Naive thymus-derived CD4-positive, alpha-beta T cell (primary cell): ENCODE measurements around the gene RETN. TPM values are rescaled to one million over a fixed set of nuclear protein-coding genes. Genes with fewer than 3 reads are reported as not detected.

ENCODE experiments used
- ATAC-seq: fragments of 150-1000 bp; cut with Tn5 transposase; 2 replicates; pipeline ENCODE4 v1.10.0; 2021; ENCODE audit warnings: mild to moderate bottlenecking, moderate library complexity
- CTCF ChIA-PET: fragments of 350-600 bp; sonication (Branson Sonifier 250); formaldehyde crosslinking; loops from one replicate; lab custom pipeline; 2021; ENCODE audit warnings: antibody characterized with exemption; lab: Charles Lee
- POLR2A ChIA-PET: fragments of 350-600 bp; sonication (Branson Sonifier 250); formaldehyde crosslinking; loops from one replicate; lab custom pipeline; 2021; ENCODE audit warnings: antibody characterized with exemption, inconsistent platforms; lab: Charles Lee
- DNase-seq, 9 donors: peaks; one replicate each; pipeline versions ENCODE4 v3.0.0 to v3.0.0-alpha.2; 2020 to 2022; ENCODE audit warnings: mixed read lengths in 1 of 9
- H3K27ac ChIP-seq: one replicate; pipeline ENCODE4 v1.7.0; 2013; ENCODE audit warnings: mild to moderate bottlenecking, low read depth, low read length, moderate library complexity
- H3K27me3 ChIP-seq, 2 donors: one replicate each; pipeline ENCODE4 v1.7.0; 2013; ENCODE audit warnings: low read length in 2 of 2, mild to moderate bottlenecking in 2 of 2, moderate library complexity in 2 of 2; ENCODE audit not compliant: control insufficient read depth in 2 of 2, insufficient read depth in 2 of 2
- H3K36me3 ChIP-seq, 3 experiments: 1 replicate in 2 of 3; 2 replicates in 1 of 3; pipeline ENCODE4 v1.7.0; 2013; ENCODE audit warnings: low read length in 3 of 3, mild to moderate bottlenecking in 3 of 3, moderate library complexity in 1 of 3; ENCODE audit not compliant: insufficient read depth in 3 of 3, control insufficient read depth in 2 of 3
- H3K4me1 ChIP-seq, 2 donors: one replicate each; pipeline ENCODE4 v1.7.0; 2013; ENCODE audit warnings: low read length in 2 of 2, mild to moderate bottlenecking in 2 of 2, moderate library complexity in 1 of 2; ENCODE audit not compliant: control insufficient read depth in 2 of 2, insufficient read depth in 2 of 2
- H3K4me3 ChIP-seq: 2 replicates; pipeline ENCODE4 v1.7.0; 2013; ENCODE audit warnings: mild to moderate bottlenecking, low read length
- H3K9me3 ChIP-seq, 3 experiments: 1 replicate in 2 of 3; 2 replicates in 1 of 3; pipeline ENCODE4 v1.7.0; 2013; ENCODE audit warnings: low read length in 3 of 3; ENCODE audit not compliant: control insufficient read depth in 2 of 3
- H3K27ac Mint-ChIP-seq, 9 donors: one replicate each; pipeline ENCODE4 v1.8.0; 2020 to 2022; ENCODE audit warnings: mixed read lengths in 9 of 9, mild to moderate bottlenecking in 8 of 9, moderate library complexity in 5 of 9, inconsistent platforms in 2 of 9
- H3K27me3 Mint-ChIP-seq, 5 donors: one replicate each; pipeline ENCODE4 v1.8.0; 2021 to 2022; ENCODE audit warnings: mixed read lengths in 5 of 5, mild to moderate bottlenecking in 1 of 5
- H3K36me3 Mint-ChIP-seq, 5 donors: one replicate each; pipeline ENCODE4 v1.8.0; 2020 to 2022; ENCODE audit warnings: mixed read lengths in 5 of 5, mild to moderate bottlenecking in 3 of 5, inconsistent platforms in 1 of 5
- H3K4me1 Mint-ChIP-seq, 7 donors: one replicate each; pipeline ENCODE4 v1.8.0; 2020 to 2022; ENCODE audit warnings: mixed read lengths in 7 of 7, mild to moderate bottlenecking in 3 of 7, inconsistent platforms in 1 of 7
- H3K4me3 Mint-ChIP-seq, 10 donors: one replicate each; pipeline ENCODE4 v1.8.0; 2020 to 2022; ENCODE audit warnings: mild to moderate bottlenecking in 10 of 10, mixed read lengths in 10 of 10, moderate library complexity in 6 of 10, inconsistent platforms in 2 of 10
- H3K9me3 Mint-ChIP-seq, 11 donors: one replicate each; pipeline ENCODE4 v1.8.0; 2020 to 2022; ENCODE audit warnings: mixed read lengths in 11 of 11, mild to moderate bottlenecking in 4 of 11, inconsistent platforms in 1 of 11, moderate library complexity in 1 of 11
- intact Hi-C, 2 donors: fragments of 100-400 bp; cut with micrococcal nuclease; formaldehyde crosslinking; loops; one replicate each; pipeline ENCODE4 v1.15.1; 2023
- polyA plus RNA-seq, 2 donors: library from polyadenylated mRNA; unstranded; fragments of 300-500 nt; fragmentation: Illumina TruSeq; gene quantifications; one replicate each; pipeline ENCODE4 v1.2.3, GENCODE V29; 2021
- total RNA-seq, 6 experiments: library from RNA in 5 of 6; stranded (reverse) in 5 of 6; gene quantifications; 1 replicate in 5 of 6; 2 replicates in 1 of 6; pipeline ENCODE4 v1.2.3 and lab custom pipeline; 2021 to 2026

Gene RETN
- total and polyA plus RNA-seq, 7 experiments from 2014 or later: 3.4 TPM; not detected in 6

GRCh38 chr19:7636691-7637373, 32.0 kb upstream of the RETN start, which contains the start of gene STXBP2:
Gene STXBP2, plus strand, starts transcription at chr19:7637110. Its CDS starts 40 bp downstream, at chr19:7637150.
- H3K36me3 Mint-ChIP-seq: peaks cover 0 to 13% (median 8%) of the 10 kb centered on the region in 5 donors
- Histone ChIP-seq H3K27me3 (no peaks in the 10 kb centered on the region), H3K4me1 (peaks cover 10 to 20% of the 10 kb centered on the region in 2 donors), H3K9me3 (no peaks in the 10 kb centered on the region), H3K4me3 (peak within 1 kb of the TSS; percentile 81), H3K27ac (peak within 1 kb of the TSS; percentile 89), H3K36me3 (peaks cover 0 to 34% (median 0%) of the 10 kb centered on the region in 3 experiments)
- peak; percentile 98 for ATAC-seq
- intact Hi-C loops: loop anchor here (1.0 kb wide), 3 partner anchors 8 to 192 kb away; partner anchors contain the start of genes PET100 (in 2 of the 2) and XAB2 (in 2 of the 2)
- H3K27ac Mint-ChIP-seq: peak within 1 kb of the TSS; percentile 80 to 92 (median 88)
- POLR2A ChIA-PET: interaction anchor here (1.3 to 2.9 kb wide), 3 partner anchors 7 to 12 kb away, joined by 4 to 15 read pairs (median 8); partner anchors contain the start of genes PET100 and XAB2
- DNase-seq: peak; percentile 87 to 95 (median 93)
- H3K4me3 Mint-ChIP-seq: peak within 1 kb of the TSS; percentile 75 to 89 (median 82)
- peaks cover 15 to 49% (median 31%) of the 10 kb centered on the region in 7 donors for H3K4me1 Mint-ChIP-seq
- no peaks in the 10 kb centered on the region for H3K27me3 Mint-ChIP-seq
- CTCF ChIA-PET: interaction anchor here (1.5 kb wide), 1 partner anchor 44 kb away, joined by 7 read pairs; the partner anchor contains the start of gene TRAPPC5
- H3K9me3 Mint-ChIP-seq: peaks cover 0 to 5% (median 0%) of the 10 kb centered on the region in 11 donors

- H3K9me3 Mint-ChIP-seq: peaks cover 0 to 5% (median 0%) of the 10 kb centered on the region in 11 donors
- CTCF ChIA-PET: interaction anchor here (1.5 kb wide), 1 partner anchor 43 kb away, joined by 7 read pairs; the partner anchor contains the start of gene TRAPPC5
- Histone ChIP-seq H3K27me3 (no peaks in the 10 kb centered on the region), H3K4me3 (peak overlapping the region; percentile 81), H3K27ac (peak overlapping the region; percentile 89), H3K36me3 (peaks cover 0 to 33% (median 0%) of the 10 kb centered on the region in 3 experiments), H3K4me1 (peaks cover 10 to 20% of the 10 kb centered on the region in 2 donors), H3K9me3 (no peaks in the 10 kb centered on the region)
- H3K4me1 Mint-ChIP-seq: peaks cover 15 to 46% (median 31%) of the 10 kb centered on the region in 7 donors
- POLR2A ChIA-PET: interaction anchor here (0.6 to 2.9 kb wide), 7 partner anchors 8 to 446 kb away, joined by 3 to 15 read pairs (median 3); partner anchors contain the start of genes PET100, TRAPPC5 and XAB2
- peaks cover 0 to 13% (median 6%) of the 10 kb centered on the region in 5 donors for H3K36me3 Mint-ChIP-seq
- H3K4me3 Mint-ChIP-seq: peak overlapping the region; percentile 75 to 89 (median 82)
- no peaks in the 10 kb centered on the region for H3K27me3 Mint-ChIP-seq
- intact Hi-C loops: loop anchor here (1.0 kb wide), 2 partner anchors 8 to 69 kb away; partner anchors contain the start of genes PET100 (in 2 of the 2) and XAB2 (in 2 of the 2)
- ATAC-seq (peak; percentile 44), DNase-seq (no peak)
- peak overlapping the region; percentile 76 to 92 (median 82) for H3K27ac Mint-ChIP-seq
Observed at GRCh38 chr19:7637374-7638256, 31.2 kb upstream of the RETN start.

- H3K4me3 ChIP-seq: no peak overlapping the region
- Mint-ChIP-seq H3K4me1 (peaks cover 15 to 46% (median 34%) of the 10 kb centered on the region in 7 donors), H3K27me3 (no peaks in the 10 kb centered on the region), H3K27ac (peak overlapping the region in 6 of 9 donors; percentile 1 to 87 (median 63)), H3K9me3 (peaks cover 0 to 5% (median 0%) of the 10 kb centered on the region in 11 donors), H3K4me3 (peak overlapping the region in 7 of 10 donors; percentile 15 to 89 (median 57)), H3K36me3 (peaks cover 0 to 17% (median 6%) of the 10 kb centered on the region in 5 donors)
- DNase-seq (no peak), ATAC-seq (no peak)
- POLR2A ChIA-PET: interaction anchor here (0.7 to 2.9 kb wide), 4 partner anchors 9 to 126 kb away, joined by 3 to 15 read pairs (median 3); partner anchors contain the start of genes PET100, TRAPPC5 and XAB2
- H3K27me3 ChIP-seq: no peaks in the 10 kb centered on the region
- H3K27ac ChIP-seq: peak overlapping the region; percentile 89
- no peaks in the 10 kb centered on the region for H3K9me3 ChIP-seq
- peaks cover 0 to 34% (median 0%) of the 10 kb centered on the region in 3 experiments for H3K36me3 ChIP-seq
- intact Hi-C loops: no loop called here
- CTCF ChIA-PET: interaction anchor here (0.8 kb wide), 1 partner anchor 42 kb away, joined by 3 read pairs; the partner anchor contains the start of gene TRAPPC5
- peaks cover 10 to 20% of the 10 kb centered on the region in 2 donors for H3K4me1 ChIP-seq
Observed at GRCh38 chr19:7638802-7639465, 29.9 kb upstream of the RETN start.

- H3K27ac Mint-ChIP-seq: peak overlapping the region in 3 of 9 donors; percentile 62 to 83 (median 81)
- no peaks in the 10 kb centered on the region for H3K27me3 Mint-ChIP-seq
- CTCF ChIA-PET: no interaction called here
- peaks cover 10 to 20% of the 10 kb centered on the region in 2 donors for H3K4me1 ChIP-seq
- no peak for ATAC-seq
- peaks cover 0 to 43% (median 3%) of the 10 kb centered on the region in 3 experiments for H3K36me3 ChIP-seq
- H3K36me3 Mint-ChIP-seq: peaks cover 0 to 20% (median 8%) of the 10 kb centered on the region in 5 donors
- intact Hi-C loops: no loop called here
- no peaks in the 10 kb centered on the region for H3K27me3 ChIP-seq
- POLR2A ChIA-PET: interaction anchor here (2.9 kb wide), 1 partner anchor 10 kb away, joined by 15 read pairs; the partner anchor contains the start of genes PET100 and XAB2
- peak overlapping the region in 9 of 10 donors; percentile 1 to 74 (median 40) for H3K4me3 Mint-ChIP-seq
- peaks cover 15 to 41% (median 34%) of the 10 kb centered on the region in 7 donors for H3K4me1 Mint-ChIP-seq
- no peak overlapping the region for H3K4me3 ChIP-seq
- H3K9me3 ChIP-seq: no peaks in the 10 kb centered on the region
- H3K27ac ChIP-seq: no peak overlapping the region
- peaks cover 0 to 5% (median 0%) of the 10 kb centered on the region in 11 donors for H3K9me3 Mint-ChIP-seq
- DNase-seq: no peak
Observed at GRCh38 chr19:7639863-7640348, 28.9 kb upstream of the RETN start.

- CTCF ChIA-PET: no interaction called here
- POLR2A ChIA-PET: interaction anchor here (0.6 to 0.8 kb wide), 3 partner anchors 11 to 313 kb away, joined by 3 read pairs; partner anchors contain the start of gene PET100
- ATAC-seq: no peak
Observed at GRCh38 chr19:7640803-7641202, 28.0 kb upstream of the RETN start.

More at GRCh38 chr19:7640803-7641202, 28.0 kb upstream of the RETN start:
- no peak for DNase-seq
- H3K27ac ChIP-seq: no peak overlapping the region
- H3K4me1 ChIP-seq: peaks cover 10 to 18% of the 10 kb centered on the region in 2 donors
- H3K36me3 ChIP-seq: peaks cover 0 to 52% (median 3%) of the 10 kb centered on the region in 3 experiments
- Mint-ChIP-seq H3K4me3 (no peak overlapping the region), H3K4me1 (peaks cover 9 to 33% (median 31%) of the 10 kb centered on the region in 7 donors), H3K36me3 (peaks cover 0 to 20% (median 8%) of the 10 kb centered on the region in 5 donors), H3K27me3 (no peaks in the 10 kb centered on the region), H3K9me3 (peaks cover 0 to 5% (median 0%) of the 10 kb centered on the region in 11 donors), H3K27ac (no peak overlapping the region)
- intact Hi-C loops: no loop called here
- no peaks in the 10 kb centered on the region for H3K9me3 ChIP-seq
- H3K27me3 ChIP-seq: no peaks in the 10 kb centered on the region
- H3K4me3 ChIP-seq: no peak overlapping the region
